GM12892 (cell line): ENCODE measurements around the gene LGMN.
A peak's percentile ranks its signal among the peaks of the same experiment; 100 is the strongest.

Source experiments
- POLR2A ChIP-seq: IDR thresholded peaks from 2 replicates; pipeline ENCODE4 v1.6.1; 2011; ENCODE audit warnings: low read depth, low read length, control low read depth
- TAF1 ChIP-seq: IDR thresholded peaks from 2 replicates; pipeline ENCODE4 v1.6.1; 2011; ENCODE audit warnings: low read depth, mild to moderate bottlenecking, control low read depth, low read length, borderline replicate concordance

DNA sequence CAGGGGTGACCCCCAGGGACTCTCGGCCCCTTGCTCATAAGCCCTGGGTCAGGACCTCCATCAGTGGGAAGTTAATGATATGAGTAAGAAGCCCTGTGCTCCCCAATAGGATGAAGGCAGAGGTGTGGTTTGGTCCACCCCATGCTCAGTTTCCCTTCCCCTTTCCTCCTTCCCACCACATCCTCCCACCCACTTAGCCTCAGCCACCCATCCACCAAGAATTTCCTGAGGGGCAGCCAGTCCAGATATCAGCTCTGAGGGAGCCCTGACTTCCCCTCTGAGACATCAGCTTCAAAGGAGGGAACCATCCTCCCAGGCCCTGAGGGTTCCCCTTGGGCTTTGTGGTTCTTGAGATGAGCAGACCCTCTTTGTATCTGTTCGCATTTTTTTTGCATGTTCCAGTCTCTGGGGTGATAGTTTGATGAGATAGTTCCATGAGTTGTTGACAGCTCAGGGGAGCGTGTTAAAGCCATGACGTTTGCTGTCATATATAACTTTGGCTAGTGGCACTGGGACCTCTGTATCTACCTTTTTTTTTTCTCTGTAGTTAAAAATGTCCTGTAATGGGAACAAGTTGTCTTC, 71.2 kb downstream of the LGMN start:
- TF ChIP-seq TAF1 (no peak), POLR2A (0 out of 2 replicates have a peak, but pooled peaks have one; percentile 7)
